IMR-90 (cell line): ENCODE data around the gene OAF. TPM values are rescaled to one million over a fixed set of nuclear protein-coding genes. Genes with fewer than 3 reads are reported as not detected.

Source experiments
- ATAC-seq: fragments of 200-7000 bp; cut with Tn5 transposase; 2 replicates; pipeline ENCODE4 v1.9.1; 2020; ENCODE audit warnings: low read depth, mild to moderate bottlenecking, moderate library complexity
- BruUV-seq: library from RNA; stranded (reverse); fragments of 400-500 nt; replicated peaks from 2 replicates; lab custom pipeline; 2021; lab: Mats Ljungman, UMichigan
- CTCF ChIA-PET: fragments of 300-600 bp; formaldehyde crosslinking; extraction: SDS; loops from one replicate; lab custom pipeline; 2021; ENCODE audit warnings: antibody characterized with exemption; lab: Yijun Ruan, JAX
- POLR2A ChIA-PET: fragments of 300-600 bp; sonication (Branson Sonifier 250); formaldehyde crosslinking; loops from one replicate; lab custom pipeline; 2022; ENCODE audit warnings: antibody characterized with exemption; ENCODE audit not compliant: unreplicated experiment; lab: Charles Lee
- DNase-seq: peaks from one replicate; pipeline ENCODE4 v3.0.0; 2013
- H2AFZ ChIP-seq: replicated peaks from 2 replicates; pipeline ENCODE3; 2013; ENCODE audit warnings: low read length, mild to moderate bottlenecking; ENCODE audit not compliant: poor library complexity
- H2AK5ac ChIP-seq: 2 replicates; pipeline ENCODE4 v1.6.1; 2013; ENCODE audit warnings: low read depth, low read length, inconsistent platforms
- H2AK9ac ChIP-seq: replicated peaks from 2 replicates; pipeline ENCODE3; 2013; ENCODE audit warnings: mild to moderate bottlenecking, low read depth, low read length, moderate library complexity; ENCODE audit not compliant: poor library complexity
- H2BK120ac ChIP-seq: 2 replicates; pipeline ENCODE4 v1.6.1; 2013; ENCODE audit warnings: low read depth, low read length, inconsistent platforms
- H2BK15ac ChIP-seq: 3 replicates; pipeline ENCODE4 v1.6.1; 2013; ENCODE audit warnings: low read depth, low read length, inconsistent platforms
- H2BK20ac ChIP-seq: 2 replicates; pipeline ENCODE4 v1.6.1; 2013; ENCODE audit warnings: low read depth, mild to moderate bottlenecking, inconsistent platforms, low read length, moderate library complexity
- H2BK5ac ChIP-seq: 2 replicates; pipeline ENCODE4 v1.6.1; 2013; ENCODE audit warnings: mild to moderate bottlenecking, low read depth, low read length, inconsistent platforms; ENCODE audit not compliant: poor library complexity, severe bottlenecking
- H3K14ac ChIP-seq: replicated peaks from 2 replicates; pipeline ENCODE4 v1.6.1; 2013; ENCODE audit warnings: low read depth, low read length, inconsistent platforms
- H3K18ac ChIP-seq: 2 replicates; pipeline ENCODE4 v1.6.1; 2013; ENCODE audit warnings: low read depth, low read length, control low read depth
- H3K23ac ChIP-seq: 2 replicates; pipeline ENCODE4 v1.6.1; 2013; ENCODE audit warnings: low read depth, low read length, inconsistent platforms
- H3K27ac ChIP-seq: 2 replicates; pipeline ENCODE4 v1.5.1; 2013; ENCODE audit warnings: mild to moderate bottlenecking, control low read depth, low read length; ENCODE audit not compliant: insufficient read depth
- H3K27me3 ChIP-seq: 2 replicates; pipeline ENCODE4 v1.6.1; 2013; ENCODE audit warnings: low read length; ENCODE audit not compliant: control insufficient read depth, insufficient read depth
- H3K36me3 ChIP-seq: 2 replicates; pipeline ENCODE4 v1.6.1; 2013; ENCODE audit warnings: low read length, mixed read lengths; ENCODE audit not compliant: control insufficient read depth, insufficient read depth
- H3K4ac ChIP-seq: 2 replicates; pipeline ENCODE4 v1.6.1; 2013; ENCODE audit warnings: low read depth, low read length, inconsistent platforms
- H3K4me1 ChIP-seq: 2 replicates; pipeline ENCODE4 v1.6.1; 2013; ENCODE audit warnings: low read length, mixed read lengths; ENCODE audit not compliant: control insufficient read depth, insufficient read depth
- H3K4me2 ChIP-seq: 2 replicates; pipeline ENCODE4 v1.6.1; 2013; ENCODE audit warnings: low read depth, mild to moderate bottlenecking, control low read depth, low read length, moderate library complexity
- H3K4me3 ChIP-seq: 2 replicates; pipeline ENCODE4 v1.5.1; 2013; ENCODE audit warnings: low read depth, mild to moderate bottlenecking, control low read depth, low read length, moderate library complexity; ENCODE audit not compliant: insufficient read depth
- H3K56ac ChIP-seq: 2 replicates; pipeline ENCODE4 v1.6.1; 2013; ENCODE audit warnings: low read length, inconsistent platforms; ENCODE audit not compliant: insufficient read depth; ENCODE audit errors: extremely low read depth
- H3K79me1 ChIP-seq, 2 experiments: 2 replicates each; pipeline ENCODE4 v1.6.1; 2013; ENCODE audit warnings: low read length in 2 of 2, inconsistent platforms in 1 of 2, low read depth in 1 of 2
- H3K9ac ChIP-seq: 2 replicates; pipeline ENCODE4 v1.6.1; 2013; ENCODE audit warnings: low read depth, low read length, control low read depth
- H3K9me1 ChIP-seq: 2 replicates; pipeline ENCODE4 v1.6.1; 2013; ENCODE audit warnings: low read length, inconsistent platforms; ENCODE audit not compliant: insufficient read depth
- H3K9me3 ChIP-seq: 2 replicates; pipeline ENCODE4 v1.6.1; 2013; ENCODE audit warnings: low read length; ENCODE audit not compliant: control insufficient read depth, insufficient read depth
- H4K20me1 ChIP-seq: 2 replicates; pipeline ENCODE4 v1.6.1; 2013; ENCODE audit warnings: low read length, inconsistent platforms; ENCODE audit not compliant: insufficient read depth
- H4K5ac ChIP-seq: 2 replicates; pipeline ENCODE4 v1.6.1; 2013; ENCODE audit warnings: mild to moderate bottlenecking, low read depth, low read length, control low read depth
- H4K8ac ChIP-seq, 2 experiments: 2 replicates each; pipeline ENCODE4 v1.6.1; 2013; ENCODE audit warnings: low read depth in 2 of 2, low read length in 2 of 2, control low read depth in 1 of 2, inconsistent platforms in 1 of 2
- H4K91ac ChIP-seq: 2 replicates; pipeline ENCODE4 v1.6.1; 2013; ENCODE audit warnings: low read depth, low read length, inconsistent platforms; ENCODE audit not compliant: insufficient read depth
- BHLHE40 ChIP-seq: fragments of 150-350 bp; IDR thresholded peaks from 2 replicates; pipeline ENCODE4 v1.6.1; 2016; ENCODE audit warnings: mild to moderate bottlenecking, low read depth, low read length
- WGBS, 2 experiments: methylation state at CpG; one replicate each; pipeline versions ENCODE4 v1.1.5 to v1.1.7; 2013; ENCODE audit warnings: missing lambda C conversion rate in 2 of 2; ENCODE audit not compliant: insufficient read length in 1 of 2; ENCODE audit errors: extremely low coverage in 2 of 2; 5-methylcytosine and 5-hydroxymethylcytosine counted together
- dilution Hi-C: fragments of 300-500 bp; cut with HindIII; formaldehyde crosslinking; loops from one replicate; pipeline ENCODE4 v1.14.3; 2018; ENCODE audit warnings: low sequenced_read_pairs; ENCODE audit not compliant: unreplicated experiment
- in situ Hi-C: fragments of 300-500 bp; cut with MboI; formaldehyde crosslinking; loops from 3 replicates; pipeline ENCODE4 v1.14.3; 2019; ENCODE audit warnings: low sequenced_read_pairs, inconsistent platforms, mixed read lengths
- intact Hi-C: fragments of 100-400 bp; cut with micrococcal nuclease; formaldehyde crosslinking; loops from 2 replicates; pipeline ENCODE4 v1.10.0; 2022
- polyA plus RNA-seq, 3 experiments: library from polyadenylated mRNA; depleted of rRNA; stranded (reverse); fragments of >200 nt; gene quantifications; 2 replicates each; pipeline ENCODE4 v1.2.3, GENCODE V29; 2012; ENCODE audit warnings: low replicate concordance in 1 of 3
- total RNA-seq: library from RNA; depleted of rRNA; stranded (reverse); fragments of >200 nt; gene quantifications from 2 replicates; pipeline ENCODE4 v1.2.3, GENCODE V29; 2012
- TF ChIP-seq, protein P1 (sequence below): fragments of 150-350 bp; IDR thresholded peaks from 2 replicates; pipeline ENCODE4 v1.6.1; 2016; ENCODE audit warnings: low read depth, mild to moderate bottlenecking, low read length, moderate library complexity, borderline replicate concordance

OAF gene
- total and polyA plus RNA-seq, 2 of the 4 experiments (the other 2 are of a cell fraction) = 9.9 to 42.0 TPM

DNA sequence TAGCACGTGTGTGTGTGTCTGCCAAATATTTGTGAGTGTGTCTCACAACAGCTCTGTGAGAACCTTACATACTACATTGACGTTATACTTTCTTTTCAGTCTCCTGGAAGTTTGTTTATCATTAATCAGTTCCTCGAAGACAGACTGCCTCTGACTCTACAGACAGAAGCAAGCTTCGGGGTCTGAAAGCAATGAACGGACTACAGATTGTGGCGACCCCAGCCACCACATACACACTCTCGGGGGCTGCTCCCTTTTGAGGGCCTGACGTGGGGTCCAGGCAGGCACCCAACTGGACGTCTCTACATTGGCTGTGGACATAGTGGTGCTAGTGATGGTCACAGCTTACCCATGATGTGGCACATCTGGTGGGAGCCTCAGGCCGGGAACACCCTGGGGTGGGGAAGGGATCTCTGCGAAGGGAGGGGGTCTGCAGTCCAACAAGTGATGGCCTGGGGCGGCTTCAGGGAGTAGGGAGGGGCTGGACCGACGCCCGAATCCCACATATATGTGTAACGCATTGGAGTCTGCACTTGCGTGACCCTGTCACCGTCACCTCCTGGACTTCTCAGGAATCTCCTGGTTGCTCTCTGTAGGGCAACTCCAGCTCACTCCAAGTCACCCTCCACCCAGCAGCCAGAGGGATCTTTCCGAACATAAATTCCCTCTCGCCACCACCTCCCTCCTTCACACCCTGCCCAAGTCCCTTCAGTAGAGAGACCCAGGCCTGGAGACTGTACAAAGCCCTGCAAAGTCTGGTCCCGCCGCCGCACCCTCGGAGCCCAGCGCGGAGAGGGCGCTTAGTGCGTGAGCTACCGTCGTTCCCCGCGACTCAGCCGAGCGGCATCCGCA lies 42.5 kb upstream of the OAF start:
- Histone ChIP-seq H3K9ac (0 out of 2 replicates have a peak overlapping the region, but pooled peaks have one; percentile 12), H4K20me1 (no peaks in the 10 kb centered on the region), H2AK9ac (no peak overlapping the region), H3K9me3 (no peaks in the 10 kb centered on the region), H3K4me1 (no peaks in the 10 kb centered on the region; the same call in 1 of the 2 replicates), H4K8ac (no peak overlapping the region), H3K27me3 (peaks cover 40% of the 10 kb centered on the region), H4K91ac (no peak overlapping the region), H2AK5ac (no peak overlapping the region), H3K4ac (no peak overlapping the region), H2BK5ac (no peak overlapping the region), H4K5ac (no peak overlapping the region), H3K36me3 (no peaks in the 10 kb centered on the region), H2BK20ac (no peak overlapping the region), H2AFZ (peak overlapping the region; percentile 96), H3K14ac (no peak overlapping the region), H3K18ac (no peak overlapping the region), H2BK15ac (no peak overlapping the region), H3K9me1 (0 out of 2 replicates have a peak, but pooled peaks cover 3% of the 10 kb centered on the region), H3K27ac (no peak overlapping the region), H3K79me1 (no peaks in the 10 kb centered on the region), H3K56ac (no peak overlapping the region), H2BK120ac (no peak overlapping the region), H3K4me2 (peak overlapping the region; percentile 75), H3K4me3 (peak overlapping the region; percentile 49), H3K23ac (peak overlapping the region; percentile 44; the same call in 1 of the 2 replicates)
- DNase-seq = peak; percentile 37
- BruUV-seq = no TSS peak
- ChIA-PET POLR2A (interaction anchor here (0.6 kb wide), 2 partner anchors 43 to 736 kb away, joined by 5 to 6 read pairs; no protein-coding TSS in a partner anchor), CTCF (interaction anchor here (0.6 to 1.5 kb wide), 5 partner anchors 13 to 134 kb away, joined by 3 to 8 read pairs (median 3); no protein-coding TSS in a partner anchor)
- in situ Hi-C loops (no loop called here), intact Hi-C loops (no loop called here), dilution Hi-C loops (no loop called here)
- WGBS, 2 experiments = 8% methylated on average over 15 of the region's 35 CpGs; no CpG with 5 or more reads in 1 of the 2 experiments
- ATAC-seq = no peak
- TF ChIP-seq, protein P1, sequence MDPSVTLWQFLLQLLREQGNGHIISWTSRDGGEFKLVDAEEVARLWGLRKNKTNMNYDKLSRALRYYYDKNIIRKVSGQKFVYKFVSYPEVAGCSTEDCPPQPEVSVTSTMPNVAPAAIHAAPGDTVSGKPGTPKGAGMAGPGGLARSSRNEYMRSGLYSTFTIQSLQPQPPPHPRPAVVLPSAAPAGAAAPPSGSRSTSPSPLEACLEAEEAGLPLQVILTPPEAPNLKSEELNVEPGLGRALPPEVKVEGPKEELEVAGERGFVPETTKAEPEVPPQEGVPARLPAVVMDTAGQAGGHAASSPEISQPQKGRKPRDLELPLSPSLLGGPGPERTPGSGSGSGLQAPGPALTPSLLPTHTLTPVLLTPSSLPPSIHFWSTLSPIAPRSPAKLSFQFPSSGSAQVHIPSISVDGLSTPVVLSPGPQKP = no peak
- peak; percentile 64 for TF ChIP-seq BHLHE40
